HepG2 (cell line): ENCODE results near the gene SURF1. TPM values are rescaled to one million over a fixed set of nuclear protein-coding genes. Genes with fewer than 3 reads are reported as not detected.
A peak's percentile ranks its signal among the peaks of the same experiment; 100 is the strongest.

Experiments
- ATF2 ChIP-seq: sonication (generic); formaldehyde crosslinking; IDR thresholded peaks from 2 replicates; pipeline ENCODE4 v1.4.0; 2020; ENCODE audit warnings: missing genetic modification reagents
- ERF ChIP-seq: IDR thresholded peaks from 2 replicates; pipeline ENCODE4 v1.6.1; 2018; ENCODE audit warnings: missing biosample characterization, missing genetic modification reagents
- FOXK2 ChIP-seq: fragments of 450-650 bp; IDR thresholded peaks from 2 replicates; pipeline ENCODE4 v1.6.1; 2016
- KDM4B ChIP-seq: sonication (generic); formaldehyde crosslinking; IDR thresholded peaks from 2 replicates; pipeline ENCODE4 v1.4.0; 2020; ENCODE audit warnings: missing genetic modification reagents
- KLF12 ChIP-seq: sonication (generic); formaldehyde crosslinking; IDR thresholded peaks from 2 replicates; pipeline ENCODE4 v1.4.0; 2020; ENCODE audit warnings: missing genetic modification reagents, borderline replicate concordance
- MBD4 ChIP-seq: IDR thresholded peaks from 2 replicates; pipeline ENCODE4 v1.6.1; 2012; ENCODE audit warnings: low read length, inconsistent platforms, borderline replicate concordance
- NCOR1 ChIP-seq: fragments of 200-600 bp; sonication (generic); IDR thresholded peaks from 2 replicates; pipeline ENCODE4 v1.7.0; 2017; ENCODE audit warnings: antibody characterized with exemption, low read length, borderline replicate concordance
- NFE2L2 ChIP-seq: fragments of 150-350 bp; IDR thresholded peaks from 2 replicates; pipeline ENCODE4 v1.6.1; 2014; ENCODE audit warnings: low read length
- NRL ChIP-seq: sonication (generic); formaldehyde crosslinking; IDR thresholded peaks from 2 replicates; pipeline ENCODE4 v1.5.0; 2020; ENCODE audit warnings: missing genetic modification reagents, mild to moderate bottlenecking, moderate library complexity, borderline replicate concordance
- PHF20 ChIP-seq: sonication (generic); formaldehyde crosslinking; IDR thresholded peaks from 2 replicates; pipeline ENCODE4 v1.5.0; 2020; ENCODE audit warnings: mild to moderate bottlenecking, missing genetic modification reagents
- RARG ChIP-seq: sonication (generic); formaldehyde crosslinking; IDR thresholded peaks from 2 replicates; pipeline ENCODE4 v1.4.0; 2020; ENCODE audit warnings: low read depth, mild to moderate bottlenecking, missing genetic modification reagents
- SETDB1 ChIP-seq: sonication (generic); formaldehyde crosslinking; IDR thresholded peaks from 2 replicates; pipeline ENCODE4 v1.5.1; 2020; ENCODE audit warnings: missing genetic modification reagents, mild to moderate bottlenecking, borderline replicate concordance
- TBX3 ChIP-seq: fragments of 450-650 bp; IDR thresholded peaks from 2 replicates; pipeline ENCODE4 v1.6.1; 2017; ENCODE audit warnings: antibody characterized with exemption, mild to moderate bottlenecking, inconsistent platforms, borderline replicate concordance
- TFDP2 ChIP-seq: sonication (generic); formaldehyde crosslinking; IDR thresholded peaks from 2 replicates; pipeline ENCODE4 v1.4.0; 2020; ENCODE audit warnings: missing genetic modification reagents
- ZFP36L1 ChIP-seq: sonication (generic); formaldehyde crosslinking; IDR thresholded peaks from 2 replicates; pipeline ENCODE4 v1.8.0; 2022; ENCODE audit warnings: mild to moderate bottlenecking, missing genetic modification reagents, moderate library complexity
- ZNF280B ChIP-seq: sonication (generic); formaldehyde crosslinking; IDR thresholded peaks from 2 replicates; pipeline ENCODE4 v1.5.0; 2020; ENCODE audit warnings: missing genetic modification reagents, mild to moderate bottlenecking, borderline replicate concordance
- ZNF329 ChIP-seq: sonication (generic); formaldehyde crosslinking; IDR thresholded peaks from 2 replicates; pipeline ENCODE4 v1.9.0; 2021; ENCODE audit warnings: low read depth, mild to moderate bottlenecking, missing genetic modification reagents
- ZNF431 ChIP-seq: sonication (generic); formaldehyde crosslinking; IDR thresholded peaks from 2 replicates; pipeline ENCODE4 v1.9.0; 2022; ENCODE audit warnings: missing genetic modification reagents, low read depth, mild to moderate bottlenecking, borderline replicate concordance
- ZNF446 ChIP-seq: sonication (generic); formaldehyde crosslinking; IDR thresholded peaks from 2 replicates; pipeline ENCODE4 v1.5.0; 2020; ENCODE audit warnings: mild to moderate bottlenecking, missing genetic modification reagents
- ZNF552 ChIP-seq: sonication (generic); formaldehyde crosslinking; IDR thresholded peaks from 2 replicates; pipeline ENCODE4 v1.9.0; 2022; ENCODE audit warnings: missing genetic modification reagents, mild to moderate bottlenecking, borderline replicate concordance
- polyA plus RNA-seq, 8 experiments: library from polyadenylated mRNA; depleted of rRNA in 3 of 8; stranded (reverse) in 7 of 8; unstranded in 1 of 8; fragments of >200 nt; fragmentation: Illumina TruSeq in 4 of 8; extraction: Trizol in 4 of 8; gene quantifications; 2 replicates each; pipeline versions ENCODE4 v1.2.1 to v1.2.3, GENCODE V29; 2011 to 2016; ENCODE audit warnings: low read depth in 4 of 8, missing spikeins in 1 of 8, mixed read lengths in 1 of 8; ENCODE audit not compliant: insufficient read depth in 1 of 8
- total RNA-seq, 5 experiments: library from RNA; depleted of rRNA; stranded (reverse); fragments of >200 nt; fragmentation: Illumina TruSeq; extraction: Trizol; gene quantifications; 2 replicates each; pipeline ENCODE4 v1.2.3, GENCODE V29; 2016; ENCODE audit warnings: low read depth in 1 of 5
- TF ChIP-seq, protein P1 (sequence below): sonication (generic); formaldehyde crosslinking; IDR thresholded peaks from 2 replicates; pipeline ENCODE4 v1.4.0; 2020; ENCODE audit warnings: missing genetic modification reagents, borderline replicate concordance
- TF ChIP-seq, protein P2 (sequence below): sonication (generic); formaldehyde crosslinking; IDR thresholded peaks from 2 replicates; pipeline ENCODE4 v1.8.0; 2022; ENCODE audit warnings: mild to moderate bottlenecking, missing genetic modification reagents; ENCODE audit not compliant: insufficient replicate concordance

The SURF1 gene
- total and polyA plus RNA-seq, 2 of the 13 experiments (the other 11 are each of a cell fraction or from before 2014, with no cell fraction given): 17.8 to 40.7 TPM

DNA sequence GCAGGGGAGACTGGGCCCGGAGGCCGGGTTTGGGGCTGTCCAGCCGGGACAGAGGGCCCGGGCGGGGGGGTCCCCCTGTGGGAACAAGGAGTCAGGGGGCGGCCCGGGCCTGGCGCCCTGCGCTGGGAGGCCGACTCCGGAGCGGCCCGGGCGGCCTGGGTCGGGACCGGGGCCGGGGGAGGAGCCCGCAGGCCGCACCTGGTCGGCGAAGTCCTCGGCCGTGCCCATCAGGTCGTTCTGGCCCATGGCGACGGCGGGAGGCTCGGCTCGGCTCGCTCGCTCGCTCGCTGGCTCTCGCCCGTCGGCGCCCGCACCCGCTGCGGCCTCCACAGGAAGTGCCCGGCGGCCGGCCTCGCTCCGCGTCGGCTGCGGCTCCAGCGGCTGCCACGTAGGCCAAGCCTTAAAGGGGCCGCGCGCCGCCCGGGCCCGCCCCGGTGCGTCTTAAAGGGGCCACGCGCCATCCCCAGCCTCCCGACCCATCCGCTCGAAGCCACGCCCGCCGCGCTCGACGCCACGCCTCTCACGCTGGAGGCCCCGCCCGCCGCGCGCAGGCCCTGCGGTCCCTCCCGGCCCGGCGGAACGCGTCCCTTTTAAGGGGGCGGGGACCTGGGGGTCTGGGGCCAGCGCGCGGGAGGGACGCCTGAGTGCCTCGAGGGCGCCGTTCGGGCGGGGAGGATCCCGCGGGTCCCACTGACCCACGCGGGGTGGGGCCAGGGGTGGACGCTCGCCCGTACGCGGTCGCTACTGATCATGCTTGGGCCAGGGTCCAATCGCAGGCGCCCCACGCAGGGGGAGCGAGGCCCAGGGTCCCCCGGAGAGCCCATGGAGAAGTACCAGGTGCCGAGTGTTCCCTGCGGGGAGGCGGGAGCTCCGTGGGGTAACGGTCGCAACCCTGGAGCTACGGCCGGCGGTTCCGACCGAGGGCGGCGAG, 19.7 kb upstream of the SURF1 start, which contains the start of the genes STKLD1 and SURF4 (continued):
- TF ChIP-seq ERF (CRISPR knock-in tag): peak; percentile 34
- TF ChIP-seq MBD4: no peak
- TF ChIP-seq ZNF446 (CRISPR knock-in tag): no peak; the same call in 1 of the 2 replicates
- TF ChIP-seq TFDP2: peak; percentile 78
- no peak for TF ChIP-seq NFE2L2
- TF ChIP-seq KDM4B (CRISPR knock-in tag): no peak
- TF ChIP-seq FOXK2: no peak
- no peak for TF ChIP-seq RARG
- TF ChIP-seq NCOR1: no peak
- no peak for TF ChIP-seq PHF20
- TF ChIP-seq ATF2 (CRISPR knock-in tag): 0 out of 2 replicates have a peak, but pooled peaks have one; percentile 11
- TF ChIP-seq, protein P1, sequence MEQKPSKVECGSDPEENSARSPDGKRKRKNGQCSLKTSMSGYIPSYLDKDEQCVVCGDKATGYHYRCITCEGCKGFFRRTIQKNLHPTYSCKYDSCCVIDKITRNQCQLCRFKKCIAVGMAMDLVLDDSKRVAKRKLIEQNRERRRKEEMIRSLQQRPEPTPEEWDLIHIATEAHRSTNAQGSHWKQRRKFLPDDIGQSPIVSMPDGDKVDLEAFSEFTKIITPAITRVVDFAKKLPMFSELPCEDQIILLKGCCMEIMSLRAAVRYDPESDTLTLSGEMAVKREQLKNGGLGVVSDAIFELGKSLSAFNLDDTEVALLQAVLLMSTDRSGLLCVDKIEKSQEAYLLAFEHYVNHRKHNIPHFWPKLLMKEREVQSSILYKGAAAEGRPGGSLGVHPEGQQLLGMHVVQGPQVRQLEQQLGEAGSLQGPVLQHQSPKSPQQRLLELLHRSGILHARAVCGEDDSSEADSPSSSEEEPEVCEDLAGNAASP: no peak
- TF ChIP-seq ZNF431 (CRISPR knock-in tag): peak; percentile 31; the same call in 1 of the 2 replicates
- no peak for TF ChIP-seq SETDB1 (CRISPR knock-in tag)
- no peak for TF ChIP-seq ZFP36L1 (CRISPR knock-in tag)
- TF ChIP-seq NRL (CRISPR knock-in tag): peak; percentile 45; the same call in 1 of the 2 replicates
- peak; percentile 56; the same call in 1 of the 2 replicates for TF ChIP-seq ZNF280B
- TF ChIP-seq KLF12: peak; percentile 66; the same call in 1 of the 2 replicates
- TF ChIP-seq ZNF552: no peak; the same call in 1 of the 2 replicates
- no peak for TF ChIP-seq ZNF329 (CRISPR knock-in tag)
- no peak for TF ChIP-seq TBX3
- TF ChIP-seq, protein P2, sequence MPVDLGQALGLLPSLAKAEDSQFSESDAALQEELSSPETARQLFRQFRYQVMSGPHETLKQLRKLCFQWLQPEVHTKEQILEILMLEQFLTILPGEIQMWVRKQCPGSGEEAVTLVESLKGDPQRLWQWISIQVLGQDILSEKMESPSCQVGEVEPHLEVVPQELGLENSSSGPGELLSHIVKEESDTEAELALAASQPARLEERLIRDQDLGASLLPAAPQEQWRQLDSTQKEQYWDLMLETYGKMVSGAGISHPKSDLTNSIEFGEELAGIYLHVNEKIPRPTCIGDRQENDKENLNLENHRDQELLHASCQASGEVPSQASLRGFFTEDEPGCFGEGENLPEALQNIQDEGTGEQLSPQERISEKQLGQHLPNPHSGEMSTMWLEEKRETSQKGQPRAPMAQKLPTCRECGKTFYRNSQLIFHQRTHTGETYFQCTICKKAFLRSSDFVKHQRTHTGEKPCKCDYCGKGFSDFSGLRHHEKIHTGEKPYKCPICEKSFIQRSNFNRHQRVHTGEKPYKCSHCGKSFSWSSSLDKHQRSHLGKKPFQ (CRISPR knock-in tag): no peak
